GM12801 (cell line): ENCODE results near the gene EGFL6.

Source experiments
- CTCF ChIP-seq: IDR thresholded peaks from one replicate; pipeline ENCODE4 v1.5.1; 2011; ENCODE audit warnings: control low read depth; ENCODE audit not compliant: insufficient read length; ENCODE audit errors: extremely low read depth

The EGFL6 gene

GRCh38 chrX:13654116-13654515 is 84.7 kb downstream of the EGFL6 start:
- TF ChIP-seq CTCF: no peak

- TF ChIP-seq CTCF: no peak
These were observed 86.3 kb downstream of the EGFL6 start for GRCh38 chrX:13655674-13656073.

- TF ChIP-seq CTCF: no peak
These were observed 89.2 kb downstream of the EGFL6 start for GRCh38 chrX:13658602-13659001.

- no peak for TF ChIP-seq CTCF
These were observed 89.7 kb downstream of the EGFL6 start for GRCh38 chrX:13659063-13659462.

GRCh38 chrX:13661735-13662288 is 92.4 kb downstream of the EGFL6 start:
- no peak for TF ChIP-seq CTCF

GRCh38 chrX:13662355-13662791 is 93.0 kb downstream of the EGFL6 start:
- TF ChIP-seq CTCF: no peak

GRCh38 chrX:13664020-13664419 is 94.6 kb downstream of the EGFL6 start:
- TF ChIP-seq CTCF: no peak

- TF ChIP-seq CTCF: no peak
These were observed 97.4 kb downstream of the EGFL6 start for GRCh38 chrX:13666836-13667235.
